Ovary (tissue), 9 donors: ENCODE results near the gene TGM5. TPM values are rescaled to one million over a fixed set of nuclear protein-coding genes. Genes with fewer than 3 reads are reported as not detected.

ENCODE experiments used
- DNase-seq, 5 donors: peaks; one replicate each; pipeline ENCODE4 v3.0.0-alpha.2; 2019 to 2020
- H3K27ac ChIP-seq, 2 donors: fragments of 200-600 bp; one replicate each; pipeline versions ENCODE4 v1.5.1 to v1.8.0; 2019 to 2022
- H3K27me3 ChIP-seq: fragments of 200-600 bp; one replicate; pipeline ENCODE4 v1.8.0; 2022
- H3K36me3 ChIP-seq: fragments of 200-600 bp; sonication (generic); one replicate; pipeline ENCODE4 v1.5.1; 2019
- H3K4me1 ChIP-seq: one replicate; pipeline ENCODE4 v1.8.1; 2013; ENCODE audit warnings: mild to moderate bottlenecking, moderate library complexity; ENCODE audit not compliant: insufficient read depth
- H3K4me3 ChIP-seq: fragments of 200-600 bp; sonication (generic); one replicate; pipeline ENCODE4 v1.5.1; 2017
- H3K9me3 ChIP-seq, 2 donors: fragments of 200-600 bp in 1 of 2; sonication (generic) in 1 of 2; one replicate each; pipeline versions ENCODE4 v1.5.1 to v1.8.1; 2013 to 2019; ENCODE audit warnings: mild to moderate bottlenecking in 1 of 2, moderate library complexity in 1 of 2
- CTCF ChIP-seq, 3 donors: fragments of 450-650 bp in 2 of 3; fragments of 200-600 bp in 1 of 3; IDR thresholded peaks; one replicate each; pipeline versions ENCODE4 v1.5.1 to v1.8.0; 2016 to 2022; ENCODE audit warnings: antibody characterized with exemption in 3 of 3, mild to moderate bottlenecking in 1 of 3
- EP300 ChIP-seq: sonication (generic); formaldehyde crosslinking; IDR thresholded peaks from one replicate; pipeline ENCODE4 v1.6.1; 2017; ENCODE audit warnings: antibody characterized with exemption
- POLR2A ChIP-seq: fragments of 450-650 bp; IDR thresholded peaks from one replicate; pipeline ENCODE4 v1.6.1; 2017; ENCODE audit warnings: antibody characterized with exemption, mild to moderate bottlenecking, moderate library complexity
- WGBS, 3 donors: extraction: QIAGEN DNeasy Blood & Tissue Kit in 1 of 3; methylation state at CpG; one replicate each; pipeline versions ENCODE4 v1.1.5 to v1.1.7; 2013 to 2017; 5-methylcytosine and 5-hydroxymethylcytosine counted together
- intact Hi-C, 4 donors: fragments of 100-400 bp; cut with DNase I; formaldehyde crosslinking; loops; one replicate each; pipeline versions ENCODE4 v1.11.0 to v1.15.1; 2022 to 2023
- polyA plus RNA-seq, 2 donors: library from polyadenylated mRNA; stranded (reverse); fragments of 200-250 nt in 1 of 2; fragments of 350-450 nt in 1 of 2; fragmentation: Illumina TruSeq in 1 of 2; extraction: RNeasy Lipid Tissue Mini Kit (QIAGEN cat#74804) in 1 of 2; gene quantifications; one replicate each; pipeline ENCODE4 v1.2.3, GENCODE V29; 2013 to 2014
- total RNA-seq, 7 donors: library from RNA; depleted of rRNA in 2 of 7; stranded (reverse); fragments of >200 nt in 2 of 7; fragmentation: NEBNext Ultra II Directional in 3 of 7; extraction: Animal tissue kit (Norgen Biotek cat#: 25700) in 3 of 7; gene quantifications; one replicate each; pipeline versions ENCODE4 v1.1.0 to v1.2.4, GENCODE V29; 2016 to 2023
- donor health status: DM: no; HTN: no; CAD: no; lungs with moderate emphysema.
- donor health status: DM: no; HTN: no; CAD: no.
- donor health status: Bipolar disorder and iron deficiency.
- donor health status: DM: yes; HTN: yes; CAD: no.
- donor health status: DM: no; HTN: no; CAD: no.
- donor health status: DM: yes; HTN: yes; CAD: no.

TGM5 gene
- total and polyA plus RNA-seq, 9 donors, result not detected

- H3K4me3 ChIP-seq, result no peak overlapping the region
These were observed 16.8 kb upstream of the TGM5 start for GRCh38 chr15:43283526-43283925.

GRCh38 chr15:43281926-43282602 is 15.3 kb upstream of the TGM5 start:
- Histone ChIP-seq H3K36me3 (no peaks in the 10 kb centered on the region), H3K27ac (no peak overlapping the region), H3K27me3 (no peaks in the 10 kb centered on the region), H3K4me1 (no peaks in the 10 kb centered on the region), H3K9me3 (no peaks in the 10 kb centered on the region), H3K4me3 (no peak overlapping the region)
- intact Hi-C loops, result loop anchor here in 1 of 4 donors (5.0 kb wide), 1 partner anchor 45 kb away; no protein-coding TSS in a partner anchor
- no peak for TF ChIP-seq POLR2A
- TF ChIP-seq CTCF (IDR thresholded peaks at IDR 0.05), result no peak
- TF ChIP-seq EP300, result no peak
- 70 to 81% (median 77%) methylated on average over 10 to 12 of the region's 12 CpGs for WGBS, 3 donors
- DNase-seq, result no peak

More at GRCh38 chr15:43283526-43283925, 16.8 kb upstream of the TGM5 start:
- Histone ChIP-seq H3K9me3 (no peaks in the 10 kb centered on the region), H3K27me3 (no peaks in the 10 kb centered on the region), H3K4me1 (no peaks in the 10 kb centered on the region), H3K36me3 (no peaks in the 10 kb centered on the region), H3K27ac (no peak overlapping the region)
- DNase-seq, result no peak
- TF ChIP-seq CTCF (IDR thresholded peaks at IDR 0.05), result no peak
- no peak for TF ChIP-seq POLR2A
- TF ChIP-seq EP300, result no peak
- intact Hi-C loops, result loop anchor here in 1 of 4 donors (5.0 kb wide), 1 partner anchor 46 kb away; no protein-coding TSS in a partner anchor
- 85 to 96% (median 85%) methylated on average over 1 of the region's 1 CpG for WGBS, 3 donors

- H3K27me3 ChIP-seq, result no peaks in the 10 kb centered on the region
- no peaks in the 10 kb centered on the region for H3K9me3 ChIP-seq
- WGBS, 3 donors, result 68 to 76% (median 69%) methylated on average over 7 of the region's 7 CpGs
- TF ChIP-seq POLR2A, result no peak
- H3K27ac ChIP-seq, result no peak overlapping the region
- no peaks in the 10 kb centered on the region for H3K4me1 ChIP-seq
- no peak overlapping the region for H3K4me3 ChIP-seq
- intact Hi-C loops, result loop anchor here in 1 of 4 donors (5.0 kb wide), 1 partner anchor 44 kb away; no protein-coding TSS in a partner anchor
- no peaks in the 10 kb centered on the region for H3K36me3 ChIP-seq
- no peak for DNase-seq
These were observed 14.3 kb upstream of the TGM5 start for GRCh38 chr15:43280996-43281395.

GRCh38 chr15:43279496-43279895 is 12.8 kb upstream of the TGM5 start:
- Histone ChIP-seq H3K27me3 (no peaks in the 10 kb centered on the region), H3K36me3 (no peaks in the 10 kb centered on the region), H3K4me1 (no peaks in the 10 kb centered on the region), H3K9me3 (no peaks in the 10 kb centered on the region), H3K27ac (no peak overlapping the region), H3K4me3 (no peak overlapping the region)
- TF ChIP-seq EP300, result no peak
- TF ChIP-seq CTCF (IDR thresholded peaks at IDR 0.05), result no peak
- TF ChIP-seq POLR2A, result no peak
- intact Hi-C loops, result no loop called here
- 75 to 81% (median 75%) methylated on average over 7 of the region's 7 CpGs for WGBS, 3 donors
- DNase-seq, result no peak

- Histone ChIP-seq H3K9me3 (no peaks in the 10 kb centered on the region), H3K27me3 (no peaks in the 10 kb centered on the region), H3K27ac (no peak overlapping the region), H3K4me1 (no peaks in the 10 kb centered on the region), H3K36me3 (no peaks in the 10 kb centered on the region), H3K4me3 (no peak overlapping the region)
- no peak for DNase-seq
- TF ChIP-seq POLR2A (no peak), EP300 (no peak), CTCF (IDR thresholded peaks at IDR 0.05) (no peak)
- 82 to 88% (median 84%) methylated on average over 11 of the region's 11 CpGs for WGBS, 3 donors
- intact Hi-C loops, result no loop called here
These were observed 12.1 kb upstream of the TGM5 start for GRCh38 chr15:43278869-43279268.
